SK-N-SH treated with all-trans-retinoic acid at 6 μM for 48 hours (cell line): ENCODE measurements around the gene DOCK2.

ENCODE experiments used
- ATAC-seq: fragments of 200-7000 bp; cut with Tn5 transposase; 3 replicates; pipeline ENCODE4 v1.9.1; 2020; ENCODE audit warnings: mild to moderate bottlenecking, moderate library complexity
- ARNTL ChIP-seq: fragments of 450-650 bp; formaldehyde crosslinking; IDR thresholded peaks from 2 replicates; pipeline ENCODE4 v1.5.0; 2020; ENCODE audit warnings: low read depth, mild to moderate bottlenecking, moderate library complexity, borderline replicate concordance
- GLIS3 ChIP-seq: fragments of 250-450 bp; sonication (Bioruptor Pico); IDR thresholded peaks from 2 replicates; pipeline ENCODE4 v1.5.0; 2020; ENCODE audit warnings: mild to moderate bottlenecking, moderate library complexity
- ISL1 ChIP-seq: fragments of 250-450 bp; sonication (Bioruptor Pico); IDR thresholded peaks from 2 replicates; pipeline ENCODE4 v2.1.2; 2022; ENCODE audit warnings: mild to moderate bottlenecking, moderate library complexity
- PPARA ChIP-seq: fragments of 250-450 bp; sonication (Bioruptor Pico); IDR thresholded peaks from 2 replicates; pipeline ENCODE4 v1.5.0; 2020; ENCODE audit warnings: mild to moderate bottlenecking, borderline replicate concordance
- RARB ChIP-seq: fragments of 250-450 bp; sonication (Bioruptor Pico); IDR thresholded peaks from 2 replicates; pipeline ENCODE4 v1.8.0; 2021; ENCODE audit warnings: mild to moderate bottlenecking, moderate library complexity
- SNAI2 ChIP-seq: fragments of 250-450 bp; sonication (Bioruptor Pico); IDR thresholded peaks from 2 replicates; pipeline ENCODE4 v1.5.0; 2020; ENCODE audit warnings: mild to moderate bottlenecking, moderate library complexity
- TCF4 ChIP-seq: fragments of 250-450 bp; sonication (Bioruptor Pico); IDR thresholded peaks from 2 replicates; pipeline ENCODE4 v1.8.0; 2021; ENCODE audit warnings: mild to moderate bottlenecking, moderate library complexity, borderline replicate concordance
- TOX ChIP-seq: fragments of 250-450 bp; sonication (Bioruptor Pico); IDR thresholded peaks from 2 replicates; pipeline ENCODE4 v1.8.0; 2021; ENCODE audit warnings: mild to moderate bottlenecking, moderate library complexity, borderline replicate concordance
- ZC3H10 ChIP-seq: fragments of 250-450 bp; sonication (Bioruptor Pico); IDR thresholded peaks from 2 replicates; pipeline ENCODE4 v1.5.1; 2021; ENCODE audit warnings: mild to moderate bottlenecking, moderate library complexity
- ZNF8 ChIP-seq: fragments of 450-650 bp; formaldehyde crosslinking; IDR thresholded peaks from 2 replicates; pipeline ENCODE4 v1.5.0; 2020; ENCODE audit warnings: mild to moderate bottlenecking, moderate library complexity
- TF ChIP-seq, protein P1 (sequence below): fragments of 250-450 bp; sonication (Bioruptor Pico); IDR thresholded peaks from 2 replicates; pipeline ENCODE4 v1.8.0; 2020; ENCODE audit warnings: mild to moderate bottlenecking, moderate library complexity, borderline replicate concordance
- TF ChIP-seq, protein P2 (sequence below): fragments of 250-450 bp; sonication (Bioruptor Pico); IDR thresholded peaks from 2 replicates; pipeline ENCODE4 v1.5.0; 2020; ENCODE audit warnings: mild to moderate bottlenecking, moderate library complexity
- TF ChIP-seq, protein P3 (sequence below): fragments of 250-450 bp; sonication (Bioruptor Pico); IDR thresholded peaks from 2 replicates; pipeline ENCODE4 v1.8.0; 2021; ENCODE audit warnings: low read depth, mild to moderate bottlenecking, moderate library complexity, borderline replicate concordance
- TF ChIP-seq, protein P4 (sequence below): fragments of 250-450 bp; sonication (Bioruptor Pico); IDR thresholded peaks from 2 replicates; pipeline ENCODE4 v1.5.1; 2020; ENCODE audit warnings: low read depth, mild to moderate bottlenecking, moderate library complexity
- TF ChIP-seq, protein P5 (sequence below): fragments of 250-450 bp; sonication (Bioruptor Pico); IDR thresholded peaks from 2 replicates; pipeline ENCODE4 v1.5.1; 2021; ENCODE audit warnings: mild to moderate bottlenecking, moderate library complexity

DOCK2 gene

DNA sequence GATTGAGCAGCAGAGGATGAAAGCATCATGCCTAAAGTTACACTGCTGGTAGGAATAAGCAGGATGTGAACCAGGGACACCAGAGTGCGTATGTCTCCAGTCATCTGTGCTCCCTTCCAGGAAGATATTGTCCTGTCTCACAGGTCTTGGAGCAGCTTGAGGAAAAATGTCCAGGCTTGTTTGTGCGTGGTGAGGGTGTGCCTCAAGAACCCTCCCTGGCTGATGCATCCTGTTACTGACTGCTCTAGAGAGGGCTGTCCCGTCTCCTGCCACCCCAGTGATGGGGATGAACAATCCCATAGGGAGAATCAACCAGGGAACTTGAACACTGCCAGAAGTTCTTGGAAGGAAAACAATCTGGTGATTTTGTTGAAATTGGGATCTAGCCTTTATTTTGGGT, 211.2 kb downstream of the DOCK2 start:
- ATAC-seq: no peak
- TF ChIP-seq PPARA (no peak), RARB (no peak), TCF4 (CRISPR knock-in tag) (no peak), ARNTL (CRISPR knock-in tag) (no peak), GLIS3 (CRISPR knock-in tag) (no peak)
- TF ChIP-seq, protein P1, sequence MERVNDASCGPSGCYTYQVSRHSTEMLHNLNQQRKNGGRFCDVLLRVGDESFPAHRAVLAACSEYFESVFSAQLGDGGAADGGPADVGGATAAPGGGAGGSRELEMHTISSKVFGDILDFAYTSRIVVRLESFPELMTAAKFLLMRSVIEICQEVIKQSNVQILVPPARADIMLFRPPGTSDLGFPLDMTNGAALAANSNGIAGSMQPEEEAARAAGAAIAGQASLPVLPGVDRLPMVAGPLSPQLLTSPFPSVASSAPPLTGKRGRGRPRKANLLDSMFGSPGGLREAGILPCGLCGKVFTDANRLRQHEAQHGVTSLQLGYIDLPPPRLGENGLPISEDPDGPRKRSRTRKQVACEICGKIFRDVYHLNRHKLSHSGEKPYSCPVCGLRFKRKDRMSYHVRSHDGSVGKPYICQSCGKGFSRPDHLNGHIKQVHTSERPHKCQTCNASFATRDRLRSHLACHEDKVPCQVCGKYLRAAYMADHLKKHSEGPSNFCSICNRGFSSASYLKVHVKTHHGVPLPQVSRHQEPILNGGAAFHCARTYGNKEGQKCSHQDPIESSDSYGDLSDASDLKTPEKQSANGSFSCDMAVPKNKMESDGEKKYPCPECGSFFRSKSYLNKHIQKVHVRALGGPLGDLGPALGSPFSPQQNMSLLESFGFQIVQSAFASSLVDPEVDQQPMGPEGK (CRISPR knock-in tag): no peak
- TF ChIP-seq, protein P2, sequence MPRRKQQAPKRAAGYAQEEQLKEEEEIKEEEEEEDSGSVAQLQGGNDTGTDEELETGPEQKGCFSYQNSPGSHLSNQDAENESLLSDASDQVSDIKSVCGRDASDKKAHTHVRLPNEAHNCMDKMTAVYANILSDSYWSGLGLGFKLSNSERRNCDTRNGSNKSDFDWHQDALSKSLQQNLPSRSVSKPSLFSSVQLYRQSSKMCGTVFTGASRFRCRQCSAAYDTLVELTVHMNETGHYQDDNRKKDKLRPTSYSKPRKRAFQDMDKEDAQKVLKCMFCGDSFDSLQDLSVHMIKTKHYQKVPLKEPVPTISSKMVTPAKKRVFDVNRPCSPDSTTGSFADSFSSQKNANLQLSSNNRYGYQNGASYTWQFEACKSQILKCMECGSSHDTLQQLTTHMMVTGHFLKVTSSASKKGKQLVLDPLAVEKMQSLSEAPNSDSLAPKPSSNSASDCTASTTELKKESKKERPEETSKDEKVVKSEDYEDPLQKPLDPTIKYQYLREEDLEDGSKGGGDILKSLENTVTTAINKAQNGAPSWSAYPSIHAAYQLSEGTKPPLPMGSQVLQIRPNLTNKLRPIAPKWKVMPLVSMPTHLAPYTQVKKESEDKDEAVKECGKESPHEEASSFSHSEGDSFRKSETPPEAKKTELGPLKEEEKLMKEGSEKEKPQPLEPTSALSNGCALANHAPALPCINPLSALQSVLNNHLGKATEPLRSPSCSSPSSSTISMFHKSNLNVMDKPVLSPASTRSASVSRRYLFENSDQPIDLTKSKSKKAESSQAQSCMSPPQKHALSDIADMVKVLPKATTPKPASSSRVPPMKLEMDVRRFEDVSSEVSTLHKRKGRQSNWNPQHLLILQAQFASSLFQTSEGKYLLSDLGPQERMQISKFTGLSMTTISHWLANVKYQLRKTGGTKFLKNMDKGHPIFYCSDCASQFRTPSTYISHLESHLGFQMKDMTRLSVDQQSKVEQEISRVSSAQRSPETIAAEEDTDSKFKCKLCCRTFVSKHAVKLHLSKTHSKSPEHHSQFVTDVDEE (CRISPR knock-in tag): no peak

DNA sequence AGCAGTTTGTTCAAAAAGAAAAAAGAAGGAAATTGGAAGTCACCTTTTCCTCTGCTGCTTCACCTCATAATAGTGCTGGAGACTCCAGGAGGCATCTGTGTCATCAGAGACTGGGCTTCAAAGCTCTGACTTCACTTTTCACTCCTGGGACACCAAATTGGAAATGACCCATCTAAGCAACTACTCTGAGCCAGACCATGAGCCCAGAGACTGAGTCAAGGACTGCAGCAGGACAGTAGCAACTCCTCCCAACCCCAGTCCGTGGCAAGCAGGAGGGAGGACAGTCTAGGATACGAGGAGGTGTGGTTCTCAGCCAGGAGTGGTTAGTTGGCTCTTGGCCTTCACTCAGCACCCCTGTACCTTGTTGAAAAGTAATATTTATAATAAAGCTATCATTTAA, 211.7 kb downstream of the DOCK2 start:
- no peak for ATAC-seq
- TF ChIP-seq, protein P3, sequence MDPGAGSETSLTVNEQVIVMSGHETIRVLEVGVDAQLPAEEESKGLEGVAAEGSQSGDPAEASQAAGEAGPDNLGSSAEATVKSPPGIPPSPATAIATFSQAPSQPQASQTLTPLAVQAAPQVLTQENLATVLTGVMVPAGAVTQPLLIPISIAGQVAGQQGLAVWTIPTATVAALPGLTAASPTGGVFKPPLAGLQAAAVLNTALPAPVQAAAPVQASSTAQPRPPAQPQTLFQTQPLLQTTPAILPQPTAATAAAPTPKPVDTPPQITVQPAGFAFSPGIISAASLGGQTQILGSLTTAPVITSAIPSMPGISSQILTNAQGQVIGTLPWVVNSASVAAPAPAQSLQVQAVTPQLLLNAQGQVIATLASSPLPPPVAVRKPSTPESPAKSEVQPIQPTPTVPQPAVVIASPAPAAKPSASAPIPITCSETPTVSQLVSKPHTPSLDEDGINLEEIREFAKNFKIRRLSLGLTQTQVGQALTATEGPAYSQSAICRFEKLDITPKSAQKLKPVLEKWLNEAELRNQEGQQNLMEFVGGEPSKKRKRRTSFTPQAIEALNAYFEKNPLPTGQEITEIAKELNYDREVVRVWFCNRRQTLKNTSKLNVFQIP (CRISPR knock-in tag): no peak
- no peak for TF ChIP-seq TOX
- no peak for TF ChIP-seq GLIS3 (CRISPR knock-in tag)
- TF ChIP-seq TCF4 (CRISPR knock-in tag): no peak
- no peak for TF ChIP-seq ZNF8 (CRISPR knock-in tag)
- TF ChIP-seq, protein P1 (CRISPR knock-in tag): no peak
- no peak for TF ChIP-seq ISL1 (CRISPR knock-in tag)
- TF ChIP-seq, protein P4, sequence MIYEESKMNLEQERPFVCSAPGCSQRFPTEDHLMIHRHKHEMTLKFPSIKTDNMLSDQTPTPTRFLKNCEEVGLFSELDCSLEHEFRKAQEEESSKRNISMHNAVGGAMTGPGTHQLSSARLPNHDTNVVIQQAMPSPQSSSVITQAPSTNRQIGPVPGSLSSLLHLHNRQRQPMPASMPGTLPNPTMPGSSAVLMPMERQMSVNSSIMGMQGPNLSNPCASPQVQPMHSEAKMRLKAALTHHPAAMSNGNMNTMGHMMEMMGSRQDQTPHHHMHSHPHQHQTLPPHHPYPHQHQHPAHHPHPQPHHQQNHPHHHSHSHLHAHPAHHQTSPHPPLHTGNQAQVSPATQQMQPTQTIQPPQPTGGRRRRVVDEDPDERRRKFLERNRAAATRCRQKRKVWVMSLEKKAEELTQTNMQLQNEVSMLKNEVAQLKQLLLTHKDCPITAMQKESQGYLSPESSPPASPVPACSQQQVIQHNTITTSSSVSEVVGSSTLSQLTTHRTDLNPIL: no peak

DNA sequence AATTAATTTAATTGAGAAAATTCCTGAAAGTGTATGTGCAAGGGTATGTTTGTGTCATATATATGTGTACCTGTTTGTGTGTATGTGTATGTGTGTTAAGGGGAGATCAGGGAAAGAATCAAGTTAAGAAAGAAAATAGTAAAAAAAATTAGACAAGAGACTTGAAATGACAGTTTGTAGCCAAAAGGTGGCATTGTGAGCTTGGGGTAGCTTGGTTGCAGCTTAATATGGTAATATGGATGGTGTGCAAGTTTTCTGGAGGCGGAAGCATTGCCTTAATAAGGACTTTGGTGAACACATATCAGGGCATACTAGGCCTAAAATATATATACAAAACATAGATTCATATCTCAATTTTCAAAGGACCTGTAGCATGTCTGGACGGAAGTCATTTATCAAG, 213.3 kb downstream of the DOCK2 start:
- ATAC-seq: no peak
- TF ChIP-seq SNAI2 (CRISPR knock-in tag): no peak

DNA sequence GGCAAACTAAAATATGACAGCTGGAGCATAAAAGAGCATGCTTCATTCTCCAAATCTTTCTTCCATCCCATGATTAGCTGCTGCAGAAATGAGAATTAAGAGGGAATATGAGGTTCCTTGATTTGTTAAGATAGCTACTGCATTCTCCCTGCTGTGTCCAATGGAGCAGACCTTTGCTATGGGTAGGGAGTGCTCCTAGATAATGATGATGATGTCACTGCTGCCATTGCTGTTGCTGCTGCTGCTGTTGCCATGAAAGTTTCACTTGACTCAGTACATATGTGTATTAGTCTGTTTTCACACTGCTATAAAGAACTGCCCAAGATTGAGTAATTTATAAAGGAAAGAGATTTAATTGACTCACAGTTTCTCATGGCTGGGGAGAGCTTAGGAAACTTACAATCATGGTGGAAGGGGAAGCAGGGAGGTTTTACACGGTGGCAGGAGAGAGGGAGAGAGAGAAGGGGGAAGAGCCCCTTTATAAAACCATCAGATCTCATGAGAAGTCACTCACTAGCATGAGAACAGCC, 214.3 kb downstream of the DOCK2 start:
- ATAC-seq: no peak

More for the DNA sequence above, 214.3 kb downstream of the DOCK2 start:
- TF ChIP-seq ZC3H10 (CRISPR knock-in tag) (no peak), ARNTL (CRISPR knock-in tag) (no peak)
- TF ChIP-seq, protein P5, sequence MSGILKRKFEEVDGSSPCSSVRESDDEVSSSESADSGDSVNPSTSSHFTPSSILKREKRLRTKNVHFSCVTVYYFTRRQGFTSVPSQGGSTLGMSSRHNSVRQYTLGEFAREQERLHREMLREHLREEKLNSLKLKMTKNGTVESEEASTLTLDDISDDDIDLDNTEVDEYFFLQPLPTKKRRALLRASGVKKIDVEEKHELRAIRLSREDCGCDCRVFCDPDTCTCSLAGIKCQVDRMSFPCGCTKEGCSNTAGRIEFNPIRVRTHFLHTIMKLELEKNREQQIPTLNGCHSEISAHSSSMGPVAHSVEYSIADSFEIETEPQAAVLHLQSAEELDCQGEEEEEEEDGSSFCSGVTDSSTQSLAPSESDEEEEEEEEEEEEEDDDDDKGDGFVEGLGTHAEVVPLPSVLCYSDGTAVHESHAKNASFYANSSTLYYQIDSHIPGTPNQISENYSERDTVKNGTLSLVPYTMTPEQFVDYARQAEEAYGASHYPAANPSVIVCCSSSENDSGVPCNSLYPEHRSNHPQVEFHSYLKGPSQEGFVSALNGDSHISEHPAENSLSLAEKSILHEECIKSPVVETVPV (CRISPR knock-in tag): no peak
